Fibroblast of lung (primary cell): ENCODE data around the gene PCID2. TPM values are rescaled to one million over a fixed set of nuclear protein-coding genes. Genes with fewer than 3 reads are reported as not detected.
"Not testable (repeated sequence)": the region's sequence is repeated elsewhere in the genome, so short reads cannot be mapped to it uniquely, and the experiment has no call there.

Experiments used
- DNase-seq, 2 donors: peaks; one replicate each; pipeline versions ENCODE4 v3.0.0 to v3.0.0-alpha.2; 2010; ENCODE audit warnings: low read depth in 2 of 2
- H2AFZ ChIP-seq: 2 replicates; pipeline ENCODE4 v1.5.1; 2012; ENCODE audit warnings: low read length, control low read depth, inconsistent platforms
- H3K27ac ChIP-seq: 2 replicates; pipeline ENCODE4 v1.5.1; 2011; ENCODE audit warnings: low read length, control low read depth; ENCODE audit not compliant: insufficient read depth
- H3K27me3 ChIP-seq: 2 replicates; pipeline ENCODE4 v1.5.1; 2011; ENCODE audit warnings: mild to moderate bottlenecking, low read length; ENCODE audit not compliant: control insufficient read depth, insufficient read depth
- H3K36me3 ChIP-seq: 2 replicates; pipeline ENCODE4 v1.5.1; 2011; ENCODE audit warnings: low read length; ENCODE audit not compliant: control insufficient read depth, insufficient read depth
- H3K4me1 ChIP-seq: 2 replicates; pipeline ENCODE4 v1.5.1; 2011; ENCODE audit warnings: low read length; ENCODE audit not compliant: control insufficient read depth, insufficient read depth; ENCODE audit errors: extremely low read depth
- H3K4me2 ChIP-seq: 2 replicates; pipeline ENCODE4 v1.5.1; 2011; ENCODE audit warnings: low read length, control low read depth; ENCODE audit not compliant: insufficient read depth; ENCODE audit errors: extremely low read depth
- H3K4me3 ChIP-seq, 4 experiments: fragments of 200-600 bp in 1 of 4; sonication (generic) in 1 of 4; replicated peaks in 1 of 4; 2 replicates each; pipeline ENCODE4 v1.5.1; 2011 to 2016; ENCODE audit warnings: low read length in 4 of 4, low read depth in 3 of 4, mild to moderate bottlenecking in 3 of 4, control low read depth in 2 of 4, inconsistent platforms in 1 of 4, mixed read lengths in 1 of 4; ENCODE audit not compliant: insufficient read depth in 1 of 4; ENCODE audit errors: control extremely low read depth in 1 of 4
- H3K79me2 ChIP-seq: 2 replicates; pipeline ENCODE4 v1.5.1; 2012; ENCODE audit warnings: mild to moderate bottlenecking, low read length, inconsistent platforms; ENCODE audit not compliant: control insufficient read depth, insufficient read depth
- H3K9ac ChIP-seq: 2 replicates; pipeline ENCODE4 v1.5.1; 2011; ENCODE audit warnings: mild to moderate bottlenecking, low read length, control low read depth; ENCODE audit not compliant: insufficient read depth
- H3K9me3 ChIP-seq: 2 replicates; pipeline ENCODE4 v1.5.1; 2012; ENCODE audit warnings: low read depth, low read length; ENCODE audit not compliant: control insufficient read depth, insufficient read depth
- H4K20me1 ChIP-seq: 2 replicates; pipeline ENCODE4 v1.5.1; 2011; ENCODE audit warnings: low read length; ENCODE audit not compliant: control insufficient read depth, insufficient read depth; ENCODE audit errors: extremely low read depth
- CTCF ChIP-seq, 2 donors: IDR thresholded peaks in 1 of 2; conservative IDR thresholded peaks in 1 of 2; 1 replicate in 1 of 2; 2 replicates in 1 of 2; pipeline ENCODE4 v1.5.1; 2011 to 2012; ENCODE audit warnings: low read length in 2 of 2, control low read depth in 1 of 2, inconsistent platforms in 1 of 2, low read depth in 1 of 2, mild to moderate bottlenecking in 1 of 2
- EZH2 ChIP-seq: IDR thresholded peaks from 2 replicates; pipeline ENCODE4 v1.5.1; 2012; ENCODE audit warnings: low read length, control low read depth, mild to moderate bottlenecking; ENCODE audit errors: missing control alignments
- polyA minus RNA-seq: library from RNA; depleted of rRNA, polyadenylated mRNA; stranded (reverse); fragments of >200 nt; gene quantifications from 2 replicates; pipeline ENCODE4 v1.2.3, GENCODE V29; 2011; ENCODE audit warnings: low replicate concordance
- polyA plus RNA-seq, 2 donors: library from polyadenylated mRNA; depleted of rRNA in 1 of 2; stranded (reverse) in 1 of 2; unstranded in 1 of 2; fragments of >200 nt; gene quantifications; 2 replicates each; pipeline ENCODE4 v1.2.1, GENCODE V29; 2011 to 2012; ENCODE audit warnings: missing spikeins in 1 of 2
- total RNA-seq: library from RNA; depleted of rRNA; stranded (reverse); fragments of >200 nt; gene quantifications from 2 replicates; pipeline ENCODE4 v1.2.1, GENCODE V29; 2014

PCID2 gene
- total RNA-seq (66.8 and 113 TPM in 2 replicates), polyA plus RNA-seq (85.6 and 93.5 TPM in 2 replicates), polyA minus RNA-seq (14.3 and 23.0 TPM in 2 replicates)
- 53.1 and 55.9 TPM in 2 replicates for polyA plus RNA-seq (2012)

GRCh38 chr13:113208421-113209335, at the start of gene PCID2:
Gene PCID2, minus strand, starts transcription at chr13:113208669. Its CDS starts 35 bp downstream, at chr13:113208634.
- Histone ChIP-seq H3K27me3 (no peaks in the 10 kb centered on the region), H3K4me1 (peaks cover 9% of the 10 kb centered on the region), H2AFZ (peak within 1 kb of the TSS; percentile 64), H4K20me1 (no peaks in the 10 kb centered on the region), H3K4me3 (peak within 1 kb of the TSS; percentile 45 to 99 (median 73)), H3K4me2 (peak within 1 kb of the TSS; percentile 68), H3K9ac (peak within 1 kb of the TSS; percentile 98), H3K79me2 (peaks cover 87% of the 10 kb centered on the region), H3K9me3 (no peaks in the 10 kb centered on the region), H3K36me3 (peaks cover 7% of the 10 kb centered on the region), H3K27ac (peak within 1 kb of the TSS; percentile 98)
- peak; percentile 88 for DNase-seq
- TF ChIP-seq EZH2 = no peak
- no peak for TF ChIP-seq CTCF (conservative IDR thresholded peaks at IDR 0.05 in 1 of 2, IDR thresholded peaks at IDR 0.05 in 1 of 2; ENCODE audit: low read depth in 1 of 2, low read length in 2 of 2)

- not testable (repeated sequence) for H3K27ac ChIP-seq, H2AFZ ChIP-seq, H3K27me3 ChIP-seq, H3K9me3 ChIP-seq, H4K20me1 ChIP-seq, H3K79me2 ChIP-seq, H3K9ac ChIP-seq, H3K4me3 ChIP-seq, H3K4me2 ChIP-seq, H3K4me1 ChIP-seq, DNase-seq
- peaks cover 14% of the 10 kb centered on the region for H3K36me3 ChIP-seq
Measured at GRCh38 chr13:113257908-113258307, 49.4 kb upstream of the PCID2 start.

GRCh38 chr13:113252516-113253095, 44.1 kb upstream of the PCID2 start:
- Histone ChIP-seq H3K4me3 (no peak overlapping the region), H3K27me3 (no peaks in the 10 kb centered on the region), H3K9me3 (no peaks in the 10 kb centered on the region), H3K9ac (no peak overlapping the region), H3K36me3 (peaks cover 19% of the 10 kb centered on the region), H2AFZ (no peak overlapping the region), H3K4me2 (no peak overlapping the region), H3K4me1 (no peaks in the 10 kb centered on the region), H4K20me1 (no peaks in the 10 kb centered on the region), H3K79me2 (no peaks in the 10 kb centered on the region), H3K27ac (no peak overlapping the region)
- no peak for TF ChIP-seq CTCF (conservative IDR thresholded peaks at IDR 0.05 in 1 of 2, IDR thresholded peaks at IDR 0.05 in 1 of 2; ENCODE audit: low read depth in 1 of 2, low read length in 2 of 2)
- no peak for TF ChIP-seq EZH2
- DNase-seq = no peak
